H1 (cell line): ENCODE results near the gene SAP30. TPM values are rescaled to one million over a fixed set of nuclear protein-coding genes. Genes with fewer than 3 reads are reported as not detected.

Source experiments
- ATF3 ChIP-seq: IDR thresholded peaks from 2 replicates; pipeline ENCODE4 v1.6.1; 2011; ENCODE audit warnings: low read depth, mild to moderate bottlenecking, low read length; ENCODE audit not compliant: insufficient read depth
- CBX8 ChIP-seq: fragments of 300-800, 300-1000 bp; sonication (generic); IDR thresholded peaks from 2 replicates; pipeline ENCODE4 v1.7.1; 2016; ENCODE audit warnings: low read depth, low read length, borderline replicate concordance
- CHD1 ChIP-seq: IDR thresholded peaks from 2 replicates; pipeline ENCODE4 v1.6.1; 2012; ENCODE audit warnings: low read depth, low read length, improper control_type of control experiment
- CHD2 ChIP-seq: IDR thresholded peaks from 2 replicates; pipeline ENCODE4 v1.6.1; 2012; ENCODE audit warnings: low read length, improper control_type of control experiment
- CREB1 ChIP-seq: IDR thresholded peaks from 2 replicates; pipeline ENCODE4 v1.6.1; 2012; ENCODE audit warnings: inconsistent platforms
- CTBP2 ChIP-seq: IDR thresholded peaks from 2 replicates; pipeline ENCODE4 v1.7.0; 2011; ENCODE audit warnings: borderline replicate concordance, mild to moderate bottlenecking, moderate library complexity, mixed read lengths, low read length; ENCODE audit not compliant: insufficient read depth, insufficient read length
- EZH2 ChIP-seq: fragments of 200-600 bp; sonication (generic); IDR thresholded peaks from 2 replicates; pipeline ENCODE4 v1.7.1; 2012; ENCODE audit warnings: low read depth, mild to moderate bottlenecking, moderate library complexity, low read length, inconsistent platforms; ENCODE audit not compliant: severe bottlenecking
- JUN ChIP-seq: IDR thresholded peaks from 2 replicates; pipeline ENCODE4 v1.6.1; 2011; ENCODE audit warnings: low read depth, mild to moderate bottlenecking, improper control_type of control experiment, low read length
- JUND ChIP-seq: IDR thresholded peaks from 2 replicates; pipeline ENCODE4 v1.6.1; 2011; ENCODE audit warnings: mild to moderate bottlenecking, improper control_type of control experiment, low read length
- KDM4A ChIP-seq: IDR thresholded peaks from one replicate; pipeline ENCODE4 v1.7.1; 2012; ENCODE audit warnings: low read depth, mild to moderate bottlenecking, moderate library complexity, low read length, inconsistent platforms; ENCODE audit not compliant: severe bottlenecking
- KDM5A ChIP-seq: fragments of 200-600 bp; IDR thresholded peaks from 2 replicates; pipeline ENCODE4 v1.7.1; 2012; ENCODE audit warnings: mild to moderate bottlenecking, low read length, inconsistent platforms, mixed read lengths
- MAFK ChIP-seq: IDR thresholded peaks from 2 replicates; pipeline ENCODE4 v1.6.1; 2012; ENCODE audit warnings: low read depth, mild to moderate bottlenecking, improper control_type of control experiment, low read length
- NANOG ChIP-seq: IDR thresholded peaks from 2 replicates; pipeline ENCODE4 v1.6.1; 2011; ENCODE audit warnings: low read length, low read depth, mild to moderate bottlenecking, inconsistent platforms; ENCODE audit not compliant: insufficient read depth, poor library complexity, severe bottlenecking
- PHF8 ChIP-seq: fragments of 200-600 bp; sonication (generic); conservative IDR thresholded peaks from 2 replicates; pipeline ENCODE4 v1.7.1; 2012; ENCODE audit warnings: low read depth, mild to moderate bottlenecking, inconsistent platforms, low read length, moderate library complexity
- POLR2A ChIP-seq, 2 experiments: IDR thresholded peaks; 1 replicate in 1 of 2; 2 replicates in 1 of 2; pipeline ENCODE4 v1.6.1; 2011; ENCODE audit warnings: low read depth in 2 of 2, low read length in 2 of 2, mild to moderate bottlenecking in 2 of 2; ENCODE audit errors: control extremely low read depth in 1 of 2
- POLR2AphosphoS5 ChIP-seq: IDR thresholded peaks from 2 replicates; pipeline ENCODE4 v1.6.1; 2011; ENCODE audit warnings: low read depth, low read length
- POU5F1 ChIP-seq: IDR thresholded peaks from 2 replicates; pipeline ENCODE4 v1.6.1; 2011; ENCODE audit warnings: low read depth, mild to moderate bottlenecking, low read length, moderate library complexity
- SAP30 ChIP-seq: fragments of 300-600 bp; sonication (generic); IDR thresholded peaks from 2 replicates; pipeline ENCODE4 v1.7.1; 2012; ENCODE audit warnings: low read length, moderate library complexity, mild to moderate bottlenecking, inconsistent platforms; ENCODE audit not compliant: insufficient read depth, insufficient replicate concordance
- SP1 ChIP-seq: IDR thresholded peaks from 2 replicates; pipeline ENCODE4 v1.6.1; 2011; ENCODE audit warnings: low read depth, low read length
- SRF ChIP-seq: IDR thresholded peaks from 2 replicates; pipeline ENCODE4 v1.6.1; 2011; ENCODE audit warnings: mild to moderate bottlenecking, low read depth, low read length, moderate library complexity
- SUZ12 ChIP-seq: fragments of 200-600 bp; sonication (generic); IDR thresholded peaks from 2 replicates; pipeline ENCODE4 v1.6.1; 2012; ENCODE audit warnings: mild to moderate bottlenecking, inconsistent platforms, low read length, moderate library complexity, mixed read lengths
- TAF7 ChIP-seq: optimal IDR thresholded peaks from 2 replicates; pipeline ENCODE3; 2011; ENCODE audit warnings: low read depth, mild to moderate bottlenecking, inconsistent platforms, low read length, moderate library complexity, borderline replicate concordance
- TBP ChIP-seq: IDR thresholded peaks from 2 replicates; pipeline ENCODE4 v1.6.1; 2011; ENCODE audit warnings: low read depth, low read length, improper control_type of control experiment
- polyA plus RNA-seq, 7 experiments: library from polyadenylated mRNA; depleted of rRNA in 3 of 7; stranded (reverse) in 5 of 7; unstranded in 2 of 7; fragments of >200 nt in 5 of 7; fragments of 200-250 nt in 2 of 7; gene quantifications; 1 replicate in 5 of 7; 2 replicates in 1 of 7; 4 replicates in 1 of 7; pipeline versions ENCODE4 v1.2.1 to v1.2.3, GENCODE V29; 2011 to 2013; ENCODE audit warnings: missing spikeins in 2 of 7, mixed read lengths in 2 of 7
- total RNA-seq: library from RNA; stranded (reverse); fragmentation: NEBNext Ultra II Directional; extraction: Animal tissue kit (Norgen Biotek cat#: 25700); gene quantifications from 2 replicates; pipeline ENCODE4 v1.2.1, GENCODE V29; 2021

The SAP30 gene
- total and polyA plus RNA-seq, 2 of the 8 experiments (the other 6 are each of a cell fraction or from before 2014, with no cell fraction given) = 7.7 to 21.1 TPM

GRCh38 chr4:173332963-173333657 lies 37.6 kb upstream of the SAP30 start (continued):
- no peak for TF ChIP-seq CHD2
- TF ChIP-seq KDM4A = no peak
- TF ChIP-seq EZH2 = no peak
- no peak for TF ChIP-seq KDM5A
- no peak for TF ChIP-seq POU5F1
- TF ChIP-seq CHD1 = peak; percentile 54; the same call in 1 of the 2 replicates
- TF ChIP-seq SUZ12 = no peak
- TF ChIP-seq TBP = no peak
- no peak for TF ChIP-seq ATF3
- TF ChIP-seq JUN = no peak
- no peak for TF ChIP-seq TAF7
- no peak for TF ChIP-seq MAFK
- TF ChIP-seq POLR2A (IDR thresholded peaks at IDR 0.05; ENCODE audit: control extremely low read depth in 1 of 2, low read depth in 2 of 2, low read length in 2 of 2) = peak in 1 of 2 experiments; percentile 65; a peak in 1 of 3 replicates
- TF ChIP-seq JUND = no peak
- no peak for TF ChIP-seq CREB1
- TF ChIP-seq SRF = no peak
- TF ChIP-seq NANOG = no peak
- TF ChIP-seq SAP30 = peak; percentile 72
- TF ChIP-seq PHF8 = no peak
- TF ChIP-seq POLR2AphosphoS5 = peak; percentile 12; the same call in 1 of the 2 replicates
- TF ChIP-seq SP1 = no peak
- no peak for TF ChIP-seq CTBP2
- no peak for TF ChIP-seq CBX8
